Measurements from ENCODE around the gene RELN. TPM values are rescaled to one million over a fixed set of nuclear protein-coding genes. Genes with fewer than 3 reads are reported as not detected.
"Not testable (repeated sequence)": the region's sequence is repeated elsewhere in the genome, so short reads cannot be mapped to it uniquely, and the experiment has no call there.

The RELN gene
- total RNA-seq, 5 donors from 2014 or later (not counting 1 experiment from before 2014, with no cell fraction given): 0.20 to 0.50 (median 0.41) TPM; not detected in 2

- Mint-ChIP-seq H3K27ac (no peak overlapping the region), H3K9me3 (no peaks in the 10 kb centered on the region), H3K36me3 (no peaks in the 10 kb centered on the region), H3K4me1 (no peaks in the 10 kb centered on the region), H3K4me3 (no peak overlapping the region), H3K27me3 (peaks cover 3 to 4% of the 10 kb centered on the region in 2 donors)
- POLR2A ChIA-PET: no interaction called here
- CTCF ChIA-PET: no interaction called here
- no peaks in the 10 kb centered on the region for H3K9me3 ChIP-seq
- no peaks in the 10 kb centered on the region for H3K27me3 ChIP-seq (replicated peaks in 1 of 2; ENCODE audit: control insufficient read depth in 2 of 2, extremely low read depth in 1 of 2, insufficient read depth in 2 of 2, low read length in 1 of 2)
- DNase-seq (no peak), ATAC-seq (replicated peaks in 1 of 4) (no peak)
- no peaks in the 10 kb centered on the region for H3K4me1 ChIP-seq (ENCODE audit: control insufficient read depth in 1 of 2, extremely low read depth in 1 of 2, insufficient read depth in 2 of 2, low read length in 2 of 2)
- no peak overlapping the region for H3K4me3 ChIP-seq (ENCODE audit: control insufficient read depth in 1 of 2, extremely low read depth in 1 of 2, low read length in 1 of 2)
- WGBS (ENCODE audit: insufficient coverage): no CpG with 5 or more reads among the region's 3 CpGs
- no peaks in the 10 kb centered on the region for H3K36me3 ChIP-seq (ENCODE audit: control insufficient read depth in 2 of 2, extremely low read depth in 1 of 2, insufficient read depth in 1 of 2, low read length in 1 of 2)
- no peak overlapping the region for H3K27ac ChIP-seq (ENCODE audit: low read length)
Observed at GRCh38 chr7:103902917-103903316, 86.5 kb downstream of the RELN start.

GRCh38 chr7:103896826-103897225 is 92.6 kb downstream of the RELN start:
- H3K9me3 Mint-ChIP-seq; H3K4me3 ChIP-seq (ENCODE audit: control insufficient read depth in 1 of 2, extremely low read depth in 1 of 2, low read length in 1 of 2); DNase-seq; ATAC-seq (replicated peaks in 1 of 4); H3K4me3 Mint-ChIP-seq; H3K4me1 ChIP-seq (ENCODE audit: control insufficient read depth in 1 of 2, extremely low read depth in 1 of 2, insufficient read depth in 2 of 2, low read length in 2 of 2); H3K36me3 Mint-ChIP-seq; H3K27me3 ChIP-seq (replicated peaks in 1 of 2; ENCODE audit: control insufficient read depth in 2 of 2, extremely low read depth in 1 of 2, insufficient read depth in 2 of 2, low read length in 1 of 2); H3K4me1 Mint-ChIP-seq; CTCF ChIA-PET; H3K27ac ChIP-seq (ENCODE audit: low read length); H3K27me3 Mint-ChIP-seq; H3K36me3 ChIP-seq (ENCODE audit: control insufficient read depth in 2 of 2, extremely low read depth in 1 of 2, insufficient read depth in 1 of 2, low read length in 1 of 2); H3K27ac Mint-ChIP-seq; H3K9me3 ChIP-seq; POLR2A ChIA-PET: not testable (repeated sequence)
- 67% methylated on average over 1 of the region's 4 CpGs for WGBS (ENCODE audit: insufficient coverage)

GRCh38 chr7:103894656-103895596 is 94.5 kb downstream of the RELN start:
- no peaks in the 10 kb centered on the region for H3K36me3 Mint-ChIP-seq
- H3K27me3 Mint-ChIP-seq: peaks cover 0 to 8% of the 10 kb centered on the region in 2 donors
- Histone ChIP-seq H3K4me1 (ENCODE audit: control insufficient read depth in 1 of 2, extremely low read depth in 1 of 2, insufficient read depth in 2 of 2, low read length in 2 of 2) (no peaks in the 10 kb centered on the region), H3K4me3 (ENCODE audit: control insufficient read depth in 1 of 2, extremely low read depth in 1 of 2, low read length in 1 of 2) (no peak overlapping the region), H3K9me3 (no peaks in the 10 kb centered on the region), H3K36me3 (ENCODE audit: control insufficient read depth in 2 of 2, extremely low read depth in 1 of 2, insufficient read depth in 1 of 2, low read length in 1 of 2) (no peaks in the 10 kb centered on the region), H3K27ac (ENCODE audit: low read length) (no peak overlapping the region), H3K27me3 (replicated peaks in 1 of 2; ENCODE audit: control insufficient read depth in 2 of 2, extremely low read depth in 1 of 2, insufficient read depth in 2 of 2, low read length in 1 of 2) (peaks cover 0 to 2% of the 10 kb centered on the region in 2 experiments)
- POLR2A ChIA-PET: no interaction called here
- no peak for DNase-seq
- 83% methylated on average over 1 of the region's 10 CpGs for WGBS (ENCODE audit: insufficient coverage)
- no peak for ATAC-seq (replicated peaks in 1 of 4)
- CTCF ChIA-PET: no interaction called here
- no peak overlapping the region for H3K27ac Mint-ChIP-seq
- no peaks in the 10 kb centered on the region for H3K4me1 Mint-ChIP-seq
- H3K4me3 Mint-ChIP-seq: no peak overlapping the region
- peaks cover 0 to 6% (median 0%) of the 10 kb centered on the region in 3 donors for H3K9me3 Mint-ChIP-seq

- H3K4me1 ChIP-seq (ENCODE audit: control insufficient read depth in 1 of 2, extremely low read depth in 1 of 2, insufficient read depth in 2 of 2, low read length in 2 of 2): no peaks in the 10 kb centered on the region
- no peak overlapping the region for H3K27ac ChIP-seq (ENCODE audit: low read length)
- H3K9me3 Mint-ChIP-seq: peaks cover 0 to 11% (median 0%) of the 10 kb centered on the region in 3 donors
- no peak overlapping the region for H3K4me3 ChIP-seq (ENCODE audit: control insufficient read depth in 1 of 2, extremely low read depth in 1 of 2, low read length in 1 of 2)
- no peak overlapping the region for H3K27ac Mint-ChIP-seq
- no peaks in the 10 kb centered on the region for H3K36me3 Mint-ChIP-seq
- POLR2A ChIA-PET: no interaction called here
- no CpG with 5 or more reads among the region's 2 CpGs for WGBS (ENCODE audit: insufficient coverage)
- no peaks in the 10 kb centered on the region for H3K36me3 ChIP-seq (ENCODE audit: control insufficient read depth in 2 of 2, extremely low read depth in 1 of 2, insufficient read depth in 1 of 2, low read length in 1 of 2)
- H3K27me3 ChIP-seq (replicated peaks in 1 of 2; ENCODE audit: control insufficient read depth in 2 of 2, extremely low read depth in 1 of 2, insufficient read depth in 2 of 2, low read length in 1 of 2): peaks cover 0 to 2% of the 10 kb centered on the region in 2 experiments
- DNase-seq (no peak), ATAC-seq (replicated peaks in 1 of 4) (no peak)
- H3K4me1 Mint-ChIP-seq: no peaks in the 10 kb centered on the region
- H3K9me3 ChIP-seq: no peaks in the 10 kb centered on the region
- peaks cover 0 to 11% of the 10 kb centered on the region in 2 donors for H3K27me3 Mint-ChIP-seq
- H3K4me3 Mint-ChIP-seq: no peak overlapping the region
- CTCF ChIA-PET: no interaction called here
Observed at GRCh38 chr7:103893350-103893749, 96.1 kb downstream of the RELN start.

GRCh38 chr7:103889451-103889850 is 100.0 kb downstream of the RELN start:
- Mint-ChIP-seq H3K9me3 (peaks cover 0 to 5% (median 2%) of the 10 kb centered on the region in 3 donors), H3K36me3 (no peaks in the 10 kb centered on the region), H3K27ac (no peak overlapping the region), H3K4me3 (no peak overlapping the region), H3K4me1 (no peaks in the 10 kb centered on the region), H3K27me3 (peaks cover 0 to 6% of the 10 kb centered on the region in 2 donors)
- WGBS (ENCODE audit: insufficient coverage): no CpG with 5 or more reads among the region's 3 CpGs
- H3K4me1 ChIP-seq (ENCODE audit: control insufficient read depth in 1 of 2, extremely low read depth in 1 of 2, insufficient read depth in 2 of 2, low read length in 2 of 2): no peaks in the 10 kb centered on the region
- ATAC-seq (replicated peaks in 1 of 4) (no peak), DNase-seq (no peak)
- H3K36me3 ChIP-seq (ENCODE audit: control insufficient read depth in 2 of 2, extremely low read depth in 1 of 2, insufficient read depth in 1 of 2, low read length in 1 of 2): no peaks in the 10 kb centered on the region
- POLR2A ChIA-PET: no interaction called here
- H3K27ac ChIP-seq (ENCODE audit: low read length): no peak overlapping the region
- no peaks in the 10 kb centered on the region for H3K27me3 ChIP-seq (replicated peaks in 1 of 2; ENCODE audit: control insufficient read depth in 2 of 2, extremely low read depth in 1 of 2, insufficient read depth in 2 of 2, low read length in 1 of 2)
- H3K4me3 ChIP-seq (ENCODE audit: control insufficient read depth in 1 of 2, extremely low read depth in 1 of 2, low read length in 1 of 2): no peak overlapping the region
- CTCF ChIA-PET: no interaction called here
- H3K9me3 ChIP-seq: no peaks in the 10 kb centered on the region

- H3K4me3 Mint-ChIP-seq: no peak overlapping the region
- CTCF ChIA-PET: no interaction called here
Observed at GRCh38 chr7:103888603-103889153, 100.8 kb downstream of the RELN start.

More at GRCh38 chr7:103888603-103889153, 100.8 kb downstream of the RELN start:
- H3K4me3 ChIP-seq (ENCODE audit: control insufficient read depth in 1 of 2, extremely low read depth in 1 of 2, low read length in 1 of 2): no peak overlapping the region
- H3K27me3 ChIP-seq (replicated peaks in 1 of 2; ENCODE audit: control insufficient read depth in 2 of 2, extremely low read depth in 1 of 2, insufficient read depth in 2 of 2, low read length in 1 of 2): no peaks in the 10 kb centered on the region
- Mint-ChIP-seq H3K36me3 (no peaks in the 10 kb centered on the region), H3K9me3 (peaks cover 0 to 5% (median 4%) of the 10 kb centered on the region in 3 donors), H3K27me3 (peaks cover 0 to 6% of the 10 kb centered on the region in 2 donors), H3K4me1 (no peaks in the 10 kb centered on the region), H3K27ac (no peak overlapping the region)
- DNase-seq: no peak
- no peaks in the 10 kb centered on the region for H3K4me1 ChIP-seq (ENCODE audit: control insufficient read depth in 1 of 2, extremely low read depth in 1 of 2, insufficient read depth in 2 of 2, low read length in 2 of 2)
- WGBS (ENCODE audit: insufficient coverage): 95% methylated on average over 4 of the region's 6 CpGs
- POLR2A ChIA-PET: no interaction called here
- no peaks in the 10 kb centered on the region for H3K9me3 ChIP-seq
- ATAC-seq (replicated peaks in 1 of 4): no peak
- H3K36me3 ChIP-seq (ENCODE audit: control insufficient read depth in 2 of 2, extremely low read depth in 1 of 2, insufficient read depth in 1 of 2, low read length in 1 of 2): no peaks in the 10 kb centered on the region
- H3K27ac ChIP-seq (ENCODE audit: low read length): no peak overlapping the region
